ENCODE data around the gene TBK1.

Gene TBK1

DNA sequence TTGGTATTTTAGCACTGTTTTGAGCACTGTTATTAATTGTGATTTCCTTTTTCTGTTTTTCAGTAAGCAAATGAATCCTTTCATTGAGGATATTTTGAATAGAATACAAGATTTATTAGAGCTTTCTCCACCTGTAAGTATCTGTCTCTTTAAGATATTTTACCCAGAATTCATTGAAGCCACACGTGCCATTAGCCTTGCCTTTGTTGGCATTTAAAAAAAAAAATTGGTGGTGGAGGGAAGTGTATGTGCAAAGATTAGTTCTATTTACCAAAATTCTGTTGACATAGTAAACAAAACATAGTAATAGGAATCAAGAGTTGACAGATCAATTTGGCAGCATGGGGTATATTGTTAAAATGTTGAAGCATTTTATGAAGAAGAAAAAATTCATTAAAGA lies 23.9 kb upstream of the TBK1 start:
- no peaks in the 10 kb centered on the region for H3K27me3 ChIP-seq (ENCODE audit: control insufficient read depth in 1 of 2, insufficient read depth in 2 of 2, low read length in 2 of 2)
- no peaks in the 10 kb centered on the region for H3K4me1 ChIP-seq (ENCODE audit: insufficient read depth, low read length)
- H3K9ac ChIP-seq (ENCODE audit: low read length): no peak overlapping the region
- H3K27ac ChIP-seq (ENCODE audit: low read depth, low read length): no peak overlapping the region
- H3K36me3 ChIP-seq (ENCODE audit: insufficient read depth, low read length): peaks cover 71% of the 10 kb centered on the region
- no peaks in the 10 kb centered on the region for H3K9me3 ChIP-seq (ENCODE audit: low read length)
- H3K4me3 ChIP-seq (ENCODE audit: low read depth in 1 of 2, low read length in 2 of 2): no peak overlapping the region

DNA sequence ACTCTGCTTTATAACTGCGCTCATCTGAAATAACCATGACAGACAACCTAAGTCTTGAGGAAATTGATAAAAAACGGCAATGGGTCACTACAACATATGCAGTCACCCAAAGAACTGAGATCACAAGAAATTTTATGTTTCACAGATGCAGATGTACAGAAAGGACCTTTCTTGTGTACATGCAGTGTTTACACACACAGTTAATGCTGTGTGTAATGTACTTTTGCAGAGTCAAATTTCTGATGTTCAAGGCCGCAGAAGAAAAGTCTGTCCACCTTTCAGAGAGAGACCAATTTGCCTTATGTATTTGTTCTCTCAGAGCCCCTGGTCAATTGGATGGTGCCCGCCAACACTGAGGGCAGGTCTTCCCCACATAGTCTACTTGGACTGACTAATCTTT lies 23.0 kb upstream of the TBK1 start:
- Histone ChIP-seq H3K9ac (ENCODE audit: low read length) (no peak overlapping the region), H3K36me3 (ENCODE audit: insufficient read depth, low read length) (peaks cover 66% of the 10 kb centered on the region), H3K9me3 (ENCODE audit: low read length) (no peaks in the 10 kb centered on the region), H3K4me3 (ENCODE audit: low read depth in 1 of 2, low read length in 2 of 2) (no peak overlapping the region), H3K27ac (ENCODE audit: low read depth, low read length) (no peak overlapping the region), H3K4me1 (ENCODE audit: insufficient read depth, low read length) (no peaks in the 10 kb centered on the region), H3K27me3 (ENCODE audit: control insufficient read depth in 1 of 2, insufficient read depth in 2 of 2, low read length in 2 of 2) (no peaks in the 10 kb centered on the region)

DNA sequence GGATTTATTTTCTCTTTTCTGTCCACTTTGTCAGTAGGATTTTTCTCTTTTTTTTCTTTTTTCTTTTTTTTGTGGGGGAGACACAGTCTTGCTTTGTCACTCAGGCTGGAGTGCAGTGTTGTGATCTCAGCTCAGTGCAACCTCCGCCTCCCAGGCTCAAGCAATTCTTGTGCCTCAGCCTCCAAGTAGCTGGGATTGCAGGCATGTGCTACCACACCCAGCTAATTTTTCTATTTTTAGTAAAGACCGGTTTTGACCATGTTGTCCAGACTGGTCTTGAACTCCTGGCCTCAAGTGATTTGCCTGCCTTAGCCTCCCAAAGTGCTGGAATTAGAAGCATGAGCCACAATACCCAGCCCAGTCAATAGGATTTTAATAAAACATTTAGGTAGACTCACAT lies 21.0 kb upstream of the TBK1 start:
- Histone ChIP-seq H3K9me3 (ENCODE audit: low read length) (no peaks in the 10 kb centered on the region), H3K4me1 (ENCODE audit: insufficient read depth, low read length) (no peaks in the 10 kb centered on the region), H3K27me3 (ENCODE audit: control insufficient read depth in 1 of 2, insufficient read depth in 2 of 2, low read length in 2 of 2) (no peaks in the 10 kb centered on the region), H3K36me3 (ENCODE audit: insufficient read depth, low read length) (peaks cover 59% of the 10 kb centered on the region), H3K9ac (ENCODE audit: low read length) (no peak overlapping the region), H3K4me3 (ENCODE audit: low read depth in 1 of 2, low read length in 2 of 2) (no peak overlapping the region), H3K27ac (ENCODE audit: low read depth, low read length) (no peak overlapping the region)

DNA sequence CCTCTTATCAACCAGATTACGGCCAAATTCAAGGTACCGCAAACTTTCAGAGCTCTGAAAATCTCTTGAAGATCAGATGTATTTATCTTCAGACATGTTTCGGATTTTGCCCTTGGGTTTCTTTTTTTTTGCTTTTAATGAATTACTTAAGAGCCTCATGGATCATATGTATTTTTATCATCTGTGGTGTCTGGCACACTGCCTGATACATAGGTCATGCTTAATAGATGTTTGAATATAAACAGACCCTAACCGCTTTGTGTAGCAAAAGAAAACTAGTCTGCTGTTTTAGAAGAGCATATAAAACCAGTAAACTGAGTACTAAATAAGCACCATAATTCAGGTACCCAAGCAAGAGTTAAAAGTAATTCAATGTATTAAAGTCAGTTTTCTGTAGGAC lies 20.1 kb upstream of the TBK1 start:
- Histone ChIP-seq H3K27ac (ENCODE audit: low read depth, low read length) (no peak overlapping the region), H3K4me3 (ENCODE audit: low read depth in 1 of 2, low read length in 2 of 2) (no peak overlapping the region), H3K27me3 (ENCODE audit: control insufficient read depth in 1 of 2, insufficient read depth in 2 of 2, low read length in 2 of 2) (no peaks in the 10 kb centered on the region), H3K9me3 (ENCODE audit: low read length) (no peaks in the 10 kb centered on the region), H3K4me1 (ENCODE audit: insufficient read depth, low read length) (no peaks in the 10 kb centered on the region), H3K36me3 (ENCODE audit: insufficient read depth, low read length) (peaks cover 64% of the 10 kb centered on the region), H3K9ac (ENCODE audit: low read length) (no peak overlapping the region)

DNA sequence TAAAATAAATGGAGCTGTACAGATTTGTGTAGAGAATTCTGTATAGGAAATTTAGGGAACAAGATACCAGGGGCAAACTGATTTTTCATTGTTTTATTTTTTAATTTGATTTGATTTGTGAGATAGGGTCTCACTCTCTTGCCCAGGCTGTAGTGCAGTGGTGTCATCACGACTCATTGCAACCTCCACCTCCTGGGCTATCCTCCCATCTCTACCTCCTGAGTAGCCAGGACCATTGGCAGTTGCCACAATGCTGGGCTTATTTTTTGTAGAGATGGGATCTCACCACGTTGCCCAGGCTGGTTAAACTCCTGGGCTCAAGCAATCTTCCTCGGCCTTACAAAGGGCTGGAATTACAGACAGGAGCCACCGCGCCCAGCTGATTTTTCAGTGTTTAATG lies 18.0 kb upstream of the TBK1 start:
- no peaks in the 10 kb centered on the region for H3K9me3 ChIP-seq (ENCODE audit: low read length)
- H3K9ac ChIP-seq (ENCODE audit: low read length): no peak overlapping the region
- H3K36me3 ChIP-seq (ENCODE audit: insufficient read depth, low read length): peaks cover 66% of the 10 kb centered on the region
- no peak overlapping the region for H3K4me3 ChIP-seq (ENCODE audit: low read depth in 1 of 2, low read length in 2 of 2)
- no peak overlapping the region for H3K27ac ChIP-seq (ENCODE audit: low read depth, low read length)
- no peaks in the 10 kb centered on the region for H3K4me1 ChIP-seq (ENCODE audit: insufficient read depth, low read length)
- H3K27me3 ChIP-seq (ENCODE audit: control insufficient read depth in 1 of 2, insufficient read depth in 2 of 2, low read length in 2 of 2): no peaks in the 10 kb centered on the region

DNA sequence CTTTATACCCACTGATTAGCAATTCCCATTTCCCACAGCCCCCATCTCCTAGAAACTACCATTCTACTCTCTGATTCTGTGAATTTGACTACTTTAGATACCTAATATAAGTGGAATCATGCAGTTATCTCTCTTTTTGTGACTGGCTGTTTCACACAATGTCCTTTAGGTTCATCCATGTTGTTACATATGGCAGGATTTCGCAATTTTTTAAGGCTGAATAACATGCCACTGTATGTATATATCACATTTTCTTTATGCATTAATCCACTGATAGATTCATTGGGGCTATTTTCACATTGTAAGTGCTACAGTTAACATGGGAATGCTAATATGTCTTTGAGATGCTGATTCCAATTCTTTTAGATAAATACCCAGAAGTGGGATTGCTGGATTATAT lies 11.8 kb upstream of the TBK1 start:
- no peak overlapping the region for H3K9ac ChIP-seq (ENCODE audit: low read length)
- peaks cover 52% of the 10 kb centered on the region for H3K36me3 ChIP-seq (ENCODE audit: insufficient read depth, low read length)
- no peak overlapping the region for H3K27ac ChIP-seq (ENCODE audit: low read depth, low read length)
- H3K4me3 ChIP-seq (ENCODE audit: low read depth in 1 of 2, low read length in 2 of 2): no peak overlapping the region
- H3K27me3 ChIP-seq (ENCODE audit: control insufficient read depth in 1 of 2, insufficient read depth in 2 of 2, low read length in 2 of 2): no peaks in the 10 kb centered on the region
- H3K4me1 ChIP-seq (ENCODE audit: insufficient read depth, low read length): no peaks in the 10 kb centered on the region
- H3K9me3 ChIP-seq (ENCODE audit: low read length): no peaks in the 10 kb centered on the region

DNA sequence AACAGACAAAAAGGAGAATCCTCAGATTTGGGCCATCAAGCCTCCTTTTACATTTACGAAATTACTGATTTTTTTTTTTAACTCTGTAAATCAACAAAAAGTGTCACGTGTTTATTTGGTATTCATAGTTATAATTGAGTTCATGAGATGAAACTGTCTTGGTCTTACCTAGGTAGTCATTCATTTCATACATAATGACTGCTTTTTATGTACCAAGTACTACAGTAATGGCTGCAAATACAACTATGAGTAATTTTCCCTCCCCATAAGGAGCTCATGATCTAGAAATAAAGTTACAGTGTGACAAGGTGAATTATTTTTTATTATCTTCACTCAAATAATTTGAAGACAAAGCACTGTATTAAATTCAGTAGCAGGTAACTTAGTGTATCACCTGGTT lies 6.4 kb upstream of the TBK1 start:
- Histone ChIP-seq H3K27ac (ENCODE audit: low read depth, low read length) (no peak overlapping the region), H3K9me3 (ENCODE audit: low read length) (no peaks in the 10 kb centered on the region), H3K4me1 (ENCODE audit: insufficient read depth, low read length) (no peaks in the 10 kb centered on the region), H3K9ac (ENCODE audit: low read length) (no peak overlapping the region), H3K4me3 (ENCODE audit: low read depth in 1 of 2, low read length in 2 of 2) (no peak overlapping the region), H3K36me3 (ENCODE audit: insufficient read depth, low read length) (peaks cover 24% of the 10 kb centered on the region), H3K27me3 (ENCODE audit: control insufficient read depth in 1 of 2, insufficient read depth in 2 of 2, low read length in 2 of 2) (no peaks in the 10 kb centered on the region)

DNA sequence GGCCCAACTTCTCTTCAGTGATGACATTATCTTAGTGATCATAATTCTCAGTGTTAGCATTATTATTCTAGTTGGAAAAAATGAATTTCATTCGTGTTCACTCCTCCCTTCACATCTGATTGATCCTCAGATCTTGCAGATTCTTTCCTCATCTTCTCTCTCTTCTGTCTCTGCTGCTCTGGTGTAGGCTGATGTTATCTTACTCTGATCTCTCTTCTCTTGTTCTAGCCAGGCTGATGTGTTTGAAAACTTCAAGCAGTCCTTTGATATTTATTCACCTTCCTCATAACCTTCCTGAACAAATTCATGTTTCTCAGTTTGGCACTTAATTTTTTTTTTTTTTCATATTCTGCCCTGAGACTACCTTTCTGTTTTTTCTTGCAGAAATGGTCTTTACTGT lies 5.6 kb upstream of the TBK1 start:
- peaks cover 18% of the 10 kb centered on the region for H3K36me3 ChIP-seq (ENCODE audit: insufficient read depth, low read length)
- H3K4me3 ChIP-seq (ENCODE audit: low read depth in 1 of 2, low read length in 2 of 2): no peak overlapping the region
- H3K4me1 ChIP-seq (ENCODE audit: insufficient read depth, low read length): peaks cover 6% of the 10 kb centered on the region
- no peak overlapping the region for H3K27ac ChIP-seq (ENCODE audit: low read depth, low read length)
- H3K9ac ChIP-seq (ENCODE audit: low read length): no peak overlapping the region
- no peaks in the 10 kb centered on the region for H3K27me3 ChIP-seq (ENCODE audit: control insufficient read depth in 1 of 2, insufficient read depth in 2 of 2, low read length in 2 of 2)
- H3K9me3 ChIP-seq (ENCODE audit: low read length): no peaks in the 10 kb centered on the region

DNA sequence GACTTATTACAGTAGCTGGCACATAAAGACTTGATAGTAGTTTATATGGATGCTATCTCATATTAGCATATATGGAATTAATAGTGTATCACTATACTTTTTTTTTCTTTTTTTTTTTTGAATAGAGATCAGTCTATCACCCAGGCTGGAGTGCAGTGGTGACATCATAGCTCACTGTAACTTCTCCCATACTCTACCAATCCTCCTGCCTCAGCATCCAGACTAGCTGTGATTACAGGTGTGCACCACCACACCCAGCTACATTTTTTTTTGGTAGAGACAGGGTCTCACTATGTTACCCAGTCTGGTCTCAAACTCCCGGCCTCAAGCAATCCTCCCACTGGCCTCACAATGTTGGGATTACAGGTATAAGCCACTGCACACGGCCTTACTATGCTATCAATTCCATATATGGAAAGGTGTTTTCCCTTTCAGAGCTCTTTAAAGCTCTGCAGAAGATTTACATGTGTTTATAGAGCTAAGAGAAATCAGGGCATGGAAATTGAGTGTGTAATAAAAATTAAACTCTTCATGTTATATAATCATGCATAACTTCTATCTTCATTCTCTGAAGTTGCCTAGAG lies 1.8 kb upstream of the TBK1 start:
- H3K9me3 ChIP-seq (ENCODE audit: low read length): no peaks in the 10 kb centered on the region
- no peaks in the 10 kb centered on the region for H3K27me3 ChIP-seq (ENCODE audit: control insufficient read depth in 1 of 2, insufficient read depth in 2 of 2, low read length in 2 of 2)
- peaks cover 18% of the 10 kb centered on the region for H3K36me3 ChIP-seq (ENCODE audit: insufficient read depth, low read length)
- H3K9ac ChIP-seq (ENCODE audit: low read length): no peak overlapping the region
- H3K27ac ChIP-seq (ENCODE audit: low read depth, low read length): no peak overlapping the region
- H3K4me3 ChIP-seq (ENCODE audit: low read depth in 1 of 2, low read length in 2 of 2): no peak overlapping the region
- peaks cover 11% of the 10 kb centered on the region for H3K4me1 ChIP-seq (ENCODE audit: insufficient read depth, low read length)

DNA sequence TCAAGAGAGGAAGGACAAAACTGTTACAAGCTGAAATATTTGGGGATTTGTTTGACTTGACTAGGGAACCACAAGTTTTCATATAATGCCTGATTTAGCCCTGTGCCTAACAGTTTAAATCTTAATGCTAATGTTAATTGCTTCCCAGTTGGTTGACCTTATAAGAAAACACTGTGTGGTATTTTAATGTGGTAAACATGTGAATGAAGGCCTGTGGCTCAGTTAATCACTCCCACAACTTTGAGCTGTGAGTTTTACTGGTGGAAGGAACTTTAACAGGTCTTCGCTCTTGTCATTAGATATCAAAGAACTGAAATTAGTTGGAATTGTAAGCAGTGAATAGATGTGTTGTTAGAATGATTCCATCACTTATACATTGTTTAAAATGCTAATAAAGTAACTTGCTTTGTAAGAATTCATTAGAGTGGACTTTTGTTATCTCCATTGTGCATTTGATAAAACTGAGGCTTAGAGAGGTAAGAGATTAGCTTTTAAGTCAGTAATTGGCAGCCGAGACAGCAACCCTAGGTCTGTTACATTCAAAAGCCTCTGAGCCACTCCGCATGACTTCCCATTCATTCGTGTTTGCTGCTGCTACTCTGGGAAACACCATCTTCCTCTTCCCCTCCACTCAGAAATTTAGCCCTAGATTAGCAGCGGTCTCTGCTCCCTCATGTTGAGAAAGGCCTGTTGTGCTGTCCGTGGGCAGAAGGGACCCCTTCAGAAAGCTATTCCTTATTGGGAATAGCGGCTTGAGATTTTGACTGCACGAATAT lies 1.0 kb upstream of the TBK1 start:
- peak overlapping the region; percentile 92 for H3K27ac ChIP-seq (ENCODE audit: low read depth, low read length)
- H3K27me3 ChIP-seq (ENCODE audit: control insufficient read depth in 1 of 2, insufficient read depth in 2 of 2, low read length in 2 of 2): no peaks in the 10 kb centered on the region
- peaks cover 15% of the 10 kb centered on the region for H3K36me3 ChIP-seq (ENCODE audit: insufficient read depth, low read length)
- no peaks in the 10 kb centered on the region for H3K9me3 ChIP-seq (ENCODE audit: low read length)
- peak overlapping the region; percentile 65 for H3K9ac ChIP-seq (ENCODE audit: low read length)
- peak overlapping the region; percentile 70 to 97 for H3K4me3 ChIP-seq (ENCODE audit: low read depth in 1 of 2, low read length in 2 of 2)
- H3K4me1 ChIP-seq (ENCODE audit: insufficient read depth, low read length): peaks cover 11% of the 10 kb centered on the region

DNA sequence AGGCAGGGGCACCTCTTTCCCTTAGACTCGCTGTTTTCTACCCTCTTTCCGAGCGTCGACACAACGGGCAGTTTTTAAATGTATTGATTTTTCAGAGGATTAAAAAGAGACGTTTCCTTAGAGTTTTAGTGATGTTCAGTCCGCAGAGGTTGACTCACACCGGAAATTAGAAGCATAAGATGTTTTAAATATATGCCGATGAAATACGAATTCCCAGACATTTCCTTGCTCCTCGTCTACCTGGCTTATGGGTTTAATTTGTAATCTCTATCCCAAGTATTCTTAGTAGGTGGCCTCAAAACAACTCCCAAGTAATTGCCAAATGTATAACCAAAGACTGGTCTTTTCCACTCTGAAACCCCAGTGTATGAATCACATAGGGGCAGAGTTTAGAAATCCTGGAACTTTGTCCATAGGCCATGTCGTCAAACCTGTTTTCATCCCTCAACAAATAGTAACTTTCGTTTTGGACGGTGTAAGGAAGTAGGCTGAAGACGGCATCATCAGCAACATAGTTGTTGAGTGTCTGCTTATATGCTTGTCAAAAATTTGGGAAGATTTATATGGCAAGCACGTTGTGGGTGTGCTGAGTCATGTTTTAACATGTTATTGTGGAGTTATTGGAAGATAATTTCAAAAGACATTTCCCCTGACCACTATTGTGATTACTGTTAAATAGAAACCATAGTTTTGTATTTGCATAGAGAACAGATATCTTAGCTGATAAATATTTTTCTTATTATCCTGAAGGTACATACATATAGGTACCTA lies 824 bp downstream of the TBK1 start:
- Histone ChIP-seq H3K4me1 (ENCODE audit: insufficient read depth, low read length) (peaks cover 11% of the 10 kb centered on the region), H3K27me3 (ENCODE audit: control insufficient read depth in 1 of 2, insufficient read depth in 2 of 2, low read length in 2 of 2) (no peaks in the 10 kb centered on the region), H3K27ac (ENCODE audit: low read depth, low read length) (peak overlapping the region; percentile 92), H3K9ac (ENCODE audit: low read length) (peak overlapping the region; percentile 98), H3K4me3 (ENCODE audit: low read depth in 1 of 2, low read length in 2 of 2) (peak overlapping the region; percentile 70 to 97), H3K9me3 (ENCODE audit: low read length) (no peaks in the 10 kb centered on the region), H3K36me3 (ENCODE audit: insufficient read depth, low read length) (peaks cover 11% of the 10 kb centered on the region)
